K562 (cell line): ENCODE measurements around the gene CCL27. TPM values are rescaled to one million over a fixed set of nuclear protein-coding genes. Genes with fewer than 3 reads are reported as not detected.

ENCODE experiments used
- ARID1B ChIP-seq: fragments of 450-650 bp; IDR thresholded peaks from 2 replicates; pipeline ENCODE4 v1.6.1; 2016; ENCODE audit warnings: antibody characterized with exemption, mild to moderate bottlenecking, inconsistent platforms
- ATF1 ChIP-seq, 2 experiments: fragments of 450-650 bp in 1 of 2; IDR thresholded peaks; 2 replicates each; pipeline ENCODE4 v1.6.1; 2016; ENCODE audit warnings: missing compliant biosample characterization in 1 of 2, missing genetic modification characterization in 1 of 2
- ATF7 ChIP-seq: fragments of 450-650 bp; IDR thresholded peaks from 2 replicates; pipeline ENCODE4 v1.7.1; 2014; ENCODE audit warnings: mild to moderate bottlenecking, moderate library complexity
- CREB1 ChIP-seq, 2 experiments: sonication (generic) in 1 of 2; formaldehyde crosslinking in 1 of 2; IDR thresholded peaks; 2 replicates each; pipeline versions ENCODE4 v1.6.1 to v1.8.0; 2012 to 2022; ENCODE audit warnings: inconsistent platforms in 1 of 2, mild to moderate bottlenecking in 1 of 2, missing genetic modification reagents in 1 of 2, moderate library complexity in 1 of 2
- ELF2 ChIP-seq: fragments of 250-450 bp; sonication (Bioruptor Pico); IDR thresholded peaks from 2 replicates; pipeline ENCODE4 v1.5.0; 2021; ENCODE audit warnings: mild to moderate bottlenecking
- FIP1L1 ChIP-seq: fragments of 200-400 bp; formaldehyde crosslinking; IDR thresholded peaks from 2 replicates; pipeline ENCODE4 v1.6.1; 2018; ENCODE audit warnings: mild to moderate bottlenecking, low read depth, low read length; ENCODE audit not compliant: poor library complexity, severe bottlenecking
- FOXA3 ChIP-seq, 2 experiments: fragments of 450-650 bp in 1 of 2; sonication (generic) in 1 of 2; formaldehyde crosslinking; IDR thresholded peaks in 1 of 2; conservative IDR thresholded peaks in 1 of 2; 2 replicates each; pipeline versions ENCODE4 v1.4.0 to v1.8.0; 2020 to 2022; ENCODE audit warnings: mild to moderate bottlenecking in 2 of 2, missing genetic modification reagents in 1 of 2
- FOXP1 ChIP-seq: sonication (generic); formaldehyde crosslinking; IDR thresholded peaks from 2 replicates; pipeline ENCODE4 v1.8.0; 2022; ENCODE audit warnings: mild to moderate bottlenecking, missing genetic modification reagents
- HDAC6 ChIP-seq: IDR thresholded peaks from 2 replicates; pipeline ENCODE4 v1.6.1; 2012; ENCODE audit warnings: low read depth, mild to moderate bottlenecking, control low read depth, inconsistent platforms, low read length, moderate library complexity
- MAZ ChIP-seq, 2 experiments: fragments of 450-650 bp in 1 of 2; sonication (generic) in 1 of 2; formaldehyde crosslinking; IDR thresholded peaks in 1 of 2; conservative IDR thresholded peaks in 1 of 2; 2 replicates each; pipeline versions ENCODE4 v1.4.0 to v1.5.0; 2020; ENCODE audit warnings: mild to moderate bottlenecking in 1 of 2, missing genetic modification reagents in 1 of 2
- SAP30 ChIP-seq: fragments of 200-600 bp; sonication (generic); IDR thresholded peaks from 2 replicates; pipeline ENCODE4 v1.6.1; 2012; ENCODE audit warnings: borderline replicate concordance, low read depth, mild to moderate bottlenecking, moderate library complexity, low read length, control low read depth, inconsistent platforms; ENCODE audit not compliant: insufficient read depth, poor library complexity, severe bottlenecking
- TAF1 ChIP-seq: IDR thresholded peaks from 2 replicates; pipeline ENCODE4 v1.6.1; 2011; ENCODE audit warnings: mild to moderate bottlenecking, low read length, moderate library complexity; ENCODE audit not compliant: insufficient read depth, control insufficient read depth, severe bottlenecking; ENCODE audit errors: extremely low read depth
- U2AF1 ChIP-seq: fragments of 200-400 bp; formaldehyde crosslinking; optimal IDR thresholded peaks from 2 replicates; pipeline ENCODE3; 2017; ENCODE audit warnings: mild to moderate bottlenecking, low read depth, low read length, moderate library complexity
- ZC3H4 ChIP-seq: sonication (generic); formaldehyde crosslinking; IDR thresholded peaks from 2 replicates; pipeline ENCODE4 v1.9.0; 2021; ENCODE audit warnings: missing genetic modification reagents, borderline replicate concordance
- ZNF121 ChIP-seq: sonication (generic); formaldehyde crosslinking; conservative IDR thresholded peaks from 2 replicates; pipeline ENCODE4 v1.8.0; 2022; ENCODE audit warnings: missing genetic modification reagents
- ZNF124 ChIP-seq: sonication (generic); formaldehyde crosslinking; IDR thresholded peaks from 2 replicates; pipeline ENCODE4 v1.8.1; 2022; ENCODE audit warnings: missing genetic modification reagents
- ZNF143 ChIP-seq: sonication (generic); formaldehyde crosslinking; IDR thresholded peaks from 2 replicates; pipeline ENCODE4 v1.9.0; 2022; ENCODE audit warnings: mild to moderate bottlenecking, missing genetic modification reagents
- ZNF699 ChIP-seq: fragments of 250-450 bp; sonication (Bioruptor Pico); IDR thresholded peaks from 2 replicates; pipeline ENCODE4 v1.8.0; 2021; ENCODE audit warnings: mild to moderate bottlenecking, moderate library complexity; ENCODE audit not compliant: insufficient replicate concordance
- ZNF780A ChIP-seq: fragments of 250-450 bp; sonication (Bioruptor Pico); IDR thresholded peaks from 2 replicates; pipeline ENCODE4 v1.5.0; 2021; ENCODE audit warnings: mild to moderate bottlenecking
- polyA plus RNA-seq, 8 experiments: library from polyadenylated mRNA; depleted of rRNA in 4 of 8; stranded (reverse) in 5 of 8; unstranded in 3 of 8; fragments of >200 nt; fragmentation: Nextera tagmentation in 2 of 8; fragmentation: Illumina TruSeq in 1 of 8; extraction: Ambion mirVana in 2 of 8; extraction: Trizol in 1 of 8; gene quantifications; 2 replicates each; pipeline versions ENCODE4 v1.2.1 to v1.2.3, GENCODE V29; 2011 to 2014; ENCODE audit warnings: inconsistent platforms in 1 of 8, missing spikeins in 1 of 8
- total RNA-seq, 7 experiments: library from RNA; depleted of rRNA in 6 of 7; stranded (reverse); fragments of >200 nt in 6 of 7; fragmentation: Illumina TruSeq in 2 of 7; extraction: Trizol in 2 of 7; gene quantifications; 2 replicates each; pipeline versions ENCODE4 v1.2.1 to v1.2.3, GENCODE V29; 2011 to 2021; ENCODE audit warnings: low replicate concordance in 1 of 7
- TF ChIP-seq, protein P1 (sequence below), 2 experiments: IDR thresholded peaks; 2 replicates each; pipeline ENCODE4 v1.6.1; 2011; ENCODE audit warnings: borderline replicate concordance in 1 of 2, control low read depth in 1 of 2, low read depth in 1 of 2, low read length in 1 of 2, mild to moderate bottlenecking in 1 of 2, mixed read lengths in 1 of 2, moderate library complexity in 1 of 2; ENCODE audit not compliant: insufficient read depth in 1 of 2, insufficient read length in 1 of 2, poor library complexity in 1 of 2, severe bottlenecking in 1 of 2; ENCODE audit errors: extremely low read depth in 1 of 2
- TF ChIP-seq, protein P2 (sequence below), 2 experiments: fragments of 450-650 bp in 1 of 2; IDR thresholded peaks; 2 replicates each; pipeline ENCODE4 v1.6.1; 2011 to 2017; ENCODE audit warnings: low read depth in 2 of 2, antibody characterized with exemption in 1 of 2, borderline replicate concordance in 1 of 2, low read length in 1 of 2, mild to moderate bottlenecking in 1 of 2, mixed read lengths in 1 of 2; ENCODE audit not compliant: control insufficient read depth in 1 of 2

The CCL27 gene
- total and polyA plus RNA-seq, 9 of the 15 experiments (the other 6 are each of a cell fraction or from before 2014, with no cell fraction given) = 0.10 to 0.53 (median 0.27) TPM; not detected in 5

GRCh38 chr9:34620061-34620994 is 42.1 kb downstream of the CCL27 start, which contains the start of gene DCTN3 (continued):
- TF ChIP-seq U2AF1 (no peak), ZNF124 (CRISPR knock-in tag) (no peak), SAP30 (peak; percentile 49), FIP1L1 (no peak), HDAC6 (no peak), FOXP1 (CRISPR knock-in tag) (no peak), ZNF121 (no peak), FOXA3 (CRISPR knock-in tag; conservative IDR thresholded peaks at IDR 0.05 in 1 of 2, IDR thresholded peaks at IDR 0.05 in 1 of 2) (peak in 1 of 2 experiments; percentile 50; a peak in 1 of 4 replicates), ELF2 (CRISPR knock-in tag) (no peak), ZNF780A (CRISPR knock-in tag) (no peak), ATF1 (CRISPR knock-in tag; IDR thresholded peaks at IDR 0.05) (no peak), ATF1 (tag; IDR thresholded peaks at IDR 0.05) (peak; percentile 84), ATF7 (peak; percentile 76; the same call in 1 of the 2 replicates), CREB1 (IDR thresholded peaks at IDR 0.05) (peak; percentile 73), CREB1 (CRISPR knock-in tag; IDR thresholded peaks at IDR 0.05) (peak; percentile 84), ZNF143 (CRISPR knock-in tag) (no peak), ARID1B (no peak), MAZ (CRISPR knock-in tag; conservative IDR thresholded peaks at IDR 0.05 in 1 of 2, IDR thresholded peaks at IDR 0.05 in 1 of 2) (no peak), ZNF699 (CRISPR knock-in tag) (no peak), TAF1 (peak; percentile 45), ZC3H4 (CRISPR knock-in tag) (no peak)
- TF ChIP-seq, protein P1, sequence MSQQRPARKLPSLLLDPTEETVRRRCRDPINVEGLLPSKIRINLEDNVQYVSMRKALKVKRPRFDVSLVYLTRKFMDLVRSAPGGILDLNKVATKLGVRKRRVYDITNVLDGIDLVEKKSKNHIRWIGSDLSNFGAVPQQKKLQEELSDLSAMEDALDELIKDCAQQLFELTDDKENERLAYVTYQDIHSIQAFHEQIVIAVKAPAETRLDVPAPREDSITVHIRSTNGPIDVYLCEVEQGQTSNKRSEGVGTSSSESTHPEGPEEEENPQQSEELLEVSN (IDR thresholded peaks at IDR 0.05; ENCODE audit: borderline replicate concordance in 1 of 2, extremely low read depth in 1 of 2, insufficient read depth in 1 of 2, insufficient read length in 1 of 2, low read depth in 1 of 2, low read length in 1 of 2, poor library complexity in 1 of 2, severe bottlenecking in 1 of 2) = peak in 1 of 2 experiments; percentile 21
- TF ChIP-seq, protein P2, sequence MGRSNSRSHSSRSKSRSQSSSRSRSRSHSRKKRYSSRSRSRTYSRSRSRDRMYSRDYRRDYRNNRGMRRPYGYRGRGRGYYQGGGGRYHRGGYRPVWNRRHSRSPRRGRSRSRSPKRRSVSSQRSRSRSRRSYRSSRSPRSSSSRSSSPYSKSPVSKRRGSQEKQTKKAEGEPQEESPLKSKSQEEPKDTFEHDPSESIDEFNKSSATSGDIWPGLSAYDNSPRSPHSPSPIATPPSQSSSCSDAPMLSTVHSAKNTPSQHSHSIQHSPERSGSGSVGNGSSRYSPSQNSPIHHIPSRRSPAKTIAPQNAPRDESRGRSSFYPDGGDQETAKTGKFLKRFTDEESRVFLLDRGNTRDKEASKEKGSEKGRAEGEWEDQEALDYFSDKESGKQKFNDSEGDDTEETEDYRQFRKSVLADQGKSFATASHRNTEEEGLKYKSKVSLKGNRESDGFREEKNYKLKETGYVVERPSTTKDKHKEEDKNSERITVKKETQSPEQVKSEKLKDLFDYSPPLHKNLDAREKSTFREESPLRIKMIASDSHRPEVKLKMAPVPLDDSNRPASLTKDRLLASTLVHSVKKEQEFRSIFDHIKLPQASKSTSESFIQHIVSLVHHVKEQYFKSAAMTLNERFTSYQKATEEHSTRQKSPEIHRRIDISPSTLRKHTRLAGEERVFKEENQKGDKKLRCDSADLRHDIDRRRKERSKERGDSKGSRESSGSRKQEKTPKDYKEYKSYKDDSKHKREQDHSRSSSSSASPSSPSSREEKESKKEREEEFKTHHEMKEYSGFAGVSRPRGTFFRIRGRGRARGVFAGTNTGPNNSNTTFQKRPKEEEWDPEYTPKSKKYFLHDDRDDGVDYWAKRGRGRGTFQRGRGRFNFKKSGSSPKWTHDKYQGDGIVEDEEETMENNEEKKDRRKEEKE (IDR thresholded peaks at IDR 0.05; ENCODE audit: borderline replicate concordance in 1 of 2, control insufficient read depth in 1 of 2, low read depth in 2 of 2, low read length in 1 of 2) = no peak
